Measurements from ENCODE around the gene POGLUT2.

POGLUT2 gene

GRCh38 chr13:102769679-102770078 lies 29.1 kb downstream of the POGLUT2 start:
- no peak for DNase-seq (ENCODE audit: low read depth in 2 of 2)

GRCh38 chr13:102768909-102769308 lies 29.9 kb downstream of the POGLUT2 start:
- DNase-seq (ENCODE audit: low read depth in 2 of 2) = no peak

- no peak for DNase-seq (ENCODE audit: low read depth in 2 of 2)
Observed at GRCh38 chr13:102763741-102764140, 35.0 kb downstream of the POGLUT2 start.

GRCh38 chr13:102761071-102761470 lies 37.7 kb downstream of the POGLUT2 start:
- DNase-seq (ENCODE audit: low read depth in 2 of 2) = no peak

- no peak for DNase-seq (ENCODE audit: low read depth in 2 of 2)
Observed at GRCh38 chr13:102758842-102759241, 39.9 kb downstream of the POGLUT2 start.

GRCh38 chr13:102757006-102757405 lies 41.8 kb downstream of the POGLUT2 start:
- DNase-seq (ENCODE audit: low read depth in 2 of 2) = no peak

GRCh38 chr13:102751886-102752285 lies 46.9 kb downstream of the POGLUT2 start:
- DNase-seq (ENCODE audit: low read depth in 2 of 2) = no peak

- DNase-seq (ENCODE audit: low read depth in 2 of 2) = no peak
Observed at GRCh38 chr13:102742506-102742905, 56.3 kb downstream of the POGLUT2 start.

GRCh38 chr13:102742101-102742500 lies 56.7 kb downstream of the POGLUT2 start:
- no peak for DNase-seq (ENCODE audit: low read depth in 2 of 2)

All from stimulated activated CD8-positive, alpha-beta memory T cell treated with anti-CD3 and anti-CD28 coated beads, Interleukin-15, amount 100 ng/mL, for 4 hours (primary cell).